Ascending aorta (tissue), 2 donors: ENCODE data around the gene KNSTRN. TPM values are rescaled to one million over a fixed set of nuclear protein-coding genes. Genes with fewer than 3 reads are reported as not detected.

ENCODE experiments used
- DNase-seq, 2 donors: peaks; one replicate each; pipeline ENCODE4 v3.0.0-alpha.2; 2019; ENCODE audit warnings: low spot score in 2 of 2
- H3K27ac ChIP-seq, 2 donors: fragments of 200-600 bp; sonication (generic); one replicate each; pipeline ENCODE4 v1.5.1; 2016 to 2017; ENCODE audit warnings: mild to moderate bottlenecking in 1 of 2
- H3K27me3 ChIP-seq: fragments of 200-600 bp; sonication (generic); one replicate; pipeline ENCODE4 v1.5.1; 2017
- H3K36me3 ChIP-seq, 2 donors: fragments of 200-600 bp; sonication (generic); one replicate each; pipeline ENCODE4 v1.5.1; 2016
- H3K4me1 ChIP-seq, 2 donors: fragments of 200-600 bp; sonication (generic); one replicate each; pipeline ENCODE4 v1.5.1; 2016 to 2017; ENCODE audit warnings: mild to moderate bottlenecking in 1 of 2
- H3K4me3 ChIP-seq, 2 donors: fragments of 200-600 bp; sonication (generic); one replicate each; pipeline ENCODE4 v1.5.1; 2016 to 2017; ENCODE audit warnings: mild to moderate bottlenecking in 1 of 2
- H3K9me3 ChIP-seq, 2 donors: fragments of 200-600 bp; sonication (generic); one replicate each; pipeline ENCODE4 v1.5.1; 2016
- intact Hi-C: fragments of 100-400 bp; cut with DNase I; formaldehyde crosslinking; loops from one replicate; pipeline ENCODE4 v1.15.1; 2023
- total RNA-seq: library from RNA; depleted of rRNA; stranded (reverse); fragments of >200 nt; gene quantifications from one replicate; pipeline ENCODE4 v1.1.0, GENCODE V29; 2016
- TF ChIP-seq, protein P1 (sequence below), 3 experiments: fragments of 200-600 bp in 2 of 3; fragments of 450-650 bp in 1 of 3; sonication (generic) in 2 of 3; IDR thresholded peaks; one replicate each; pipeline ENCODE4 v1.5.1; 2016 to 2019; ENCODE audit warnings: antibody characterized with exemption in 3 of 3, mild to moderate bottlenecking in 1 of 3, moderate library complexity in 1 of 3

Gene KNSTRN
- total RNA-seq, 1 donor from 2014 or later, result 5.1 TPM

DNA sequence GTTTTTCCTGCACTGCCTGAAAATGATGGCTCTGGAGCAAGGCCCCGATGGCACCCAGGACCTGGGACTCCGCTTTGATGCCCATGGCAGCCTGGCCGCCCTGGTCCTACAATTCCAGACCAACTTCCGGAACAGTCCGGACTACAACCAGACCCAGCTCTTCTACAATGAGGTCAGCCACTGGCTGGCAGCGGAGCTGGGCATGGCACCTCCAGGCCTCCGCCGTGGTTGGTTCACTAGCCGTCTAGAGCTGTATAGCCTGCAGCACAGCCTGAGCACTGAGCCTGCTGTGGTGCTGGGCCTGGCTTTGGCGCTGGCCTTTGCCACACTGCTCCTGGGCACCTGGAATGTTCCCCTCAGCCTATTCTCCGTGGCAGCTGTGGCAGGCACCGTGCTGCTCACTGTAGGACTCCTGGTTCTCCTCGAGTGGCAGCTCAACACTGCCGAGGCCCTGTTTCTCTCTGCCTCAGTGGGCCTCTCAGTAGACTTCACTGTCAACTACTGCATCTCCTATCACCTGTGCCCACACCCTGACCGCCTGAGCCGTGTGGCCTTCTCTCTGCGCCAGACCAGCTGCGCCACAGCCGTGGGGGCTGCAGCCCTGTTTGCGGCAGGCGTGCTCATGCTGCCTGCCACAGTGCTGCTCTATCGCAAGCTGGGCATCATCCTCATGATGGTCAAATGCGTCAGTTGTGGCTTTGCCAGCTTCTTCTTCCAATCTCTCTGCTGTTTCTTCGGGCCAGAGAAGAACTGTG lies 13.6 kb upstream of the KNSTRN start:
- Histone ChIP-seq H3K9me3 (no peaks in the 10 kb centered on the region), H3K36me3 (no peaks in the 10 kb centered on the region), H3K27me3 (no peaks in the 10 kb centered on the region), H3K4me3 (no peak overlapping the region), H3K4me1 (peaks cover 10 to 17% of the 10 kb centered on the region in 2 donors), H3K27ac (no peak overlapping the region)
- intact Hi-C loops, result loop anchor here (1.0 to 5.0 kb wide), 3 partner anchors 38 to 87 kb away; partner anchors contain the start of genes ANKRD63, INAFM2 and IVD
- DNase-seq, result no peak
- TF ChIP-seq, protein P1, sequence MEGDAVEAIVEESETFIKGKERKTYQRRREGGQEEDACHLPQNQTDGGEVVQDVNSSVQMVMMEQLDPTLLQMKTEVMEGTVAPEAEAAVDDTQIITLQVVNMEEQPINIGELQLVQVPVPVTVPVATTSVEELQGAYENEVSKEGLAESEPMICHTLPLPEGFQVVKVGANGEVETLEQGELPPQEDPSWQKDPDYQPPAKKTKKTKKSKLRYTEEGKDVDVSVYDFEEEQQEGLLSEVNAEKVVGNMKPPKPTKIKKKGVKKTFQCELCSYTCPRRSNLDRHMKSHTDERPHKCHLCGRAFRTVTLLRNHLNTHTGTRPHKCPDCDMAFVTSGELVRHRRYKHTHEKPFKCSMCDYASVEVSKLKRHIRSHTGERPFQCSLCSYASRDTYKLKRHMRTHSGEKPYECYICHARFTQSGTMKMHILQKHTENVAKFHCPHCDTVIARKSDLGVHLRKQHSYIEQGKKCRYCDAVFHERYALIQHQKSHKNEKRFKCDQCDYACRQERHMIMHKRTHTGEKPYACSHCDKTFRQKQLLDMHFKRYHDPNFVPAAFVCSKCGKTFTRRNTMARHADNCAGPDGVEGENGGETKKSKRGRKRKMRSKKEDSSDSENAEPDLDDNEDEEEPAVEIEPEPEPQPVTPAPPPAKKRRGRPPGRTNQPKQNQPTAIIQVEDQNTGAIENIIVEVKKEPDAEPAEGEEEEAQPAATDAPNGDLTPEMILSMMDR (IDR thresholded peaks at IDR 0.05), result no peak

- no peak overlapping the region for H3K4me3 ChIP-seq
- H3K36me3 ChIP-seq, result no peaks in the 10 kb centered on the region
- peaks cover 10 to 17% of the 10 kb centered on the region in 2 donors for H3K4me1 ChIP-seq
- no peaks in the 10 kb centered on the region for H3K9me3 ChIP-seq
- no peak for DNase-seq
- H3K27me3 ChIP-seq, result no peaks in the 10 kb centered on the region
- intact Hi-C loops, result loop anchor here (5.0 kb wide), 2 partner anchors 38 to 87 kb away; partner anchors contain the start of genes ANKRD63 and IVD
- TF ChIP-seq, protein P1 (IDR thresholded peaks at IDR 0.05), result no peak
- no peak overlapping the region for H3K27ac ChIP-seq
Observed at GRCh38 chr15:40369474-40369869, 13.0 kb upstream of the KNSTRN start.

- no peak overlapping the region for H3K4me3 ChIP-seq
- H3K4me1 ChIP-seq, result peaks cover 10 to 17% of the 10 kb centered on the region in 2 donors
- TF ChIP-seq, protein P1 (IDR thresholded peaks at IDR 0.05), result no peak
- intact Hi-C loops, result loop anchor here (5.0 kb wide), 2 partner anchors 37 to 88 kb away; partner anchors contain the start of genes ANKRD63 and IVD
- no peaks in the 10 kb centered on the region for H3K9me3 ChIP-seq
- H3K27ac ChIP-seq, result no peak overlapping the region
- H3K36me3 ChIP-seq, result no peaks in the 10 kb centered on the region
- DNase-seq, result no peak
- H3K27me3 ChIP-seq, result no peaks in the 10 kb centered on the region
Observed at GRCh38 chr15:40369971-40370370, 12.6 kb upstream of the KNSTRN start.

GRCh38 chr15:40372981-40373380 lies 9.5 kb upstream of the KNSTRN start:
- H3K27me3 ChIP-seq, result no peaks in the 10 kb centered on the region
- H3K4me1 ChIP-seq, result peaks cover 0 to 6% of the 10 kb centered on the region in 2 donors
- intact Hi-C loops, result no loop called here
- H3K9me3 ChIP-seq, result no peaks in the 10 kb centered on the region
- DNase-seq, result no peak
- no peak overlapping the region for H3K27ac ChIP-seq
- TF ChIP-seq, protein P1 (IDR thresholded peaks at IDR 0.05), result no peak
- H3K36me3 ChIP-seq, result no peaks in the 10 kb centered on the region
- no peak overlapping the region for H3K4me3 ChIP-seq

DNA sequence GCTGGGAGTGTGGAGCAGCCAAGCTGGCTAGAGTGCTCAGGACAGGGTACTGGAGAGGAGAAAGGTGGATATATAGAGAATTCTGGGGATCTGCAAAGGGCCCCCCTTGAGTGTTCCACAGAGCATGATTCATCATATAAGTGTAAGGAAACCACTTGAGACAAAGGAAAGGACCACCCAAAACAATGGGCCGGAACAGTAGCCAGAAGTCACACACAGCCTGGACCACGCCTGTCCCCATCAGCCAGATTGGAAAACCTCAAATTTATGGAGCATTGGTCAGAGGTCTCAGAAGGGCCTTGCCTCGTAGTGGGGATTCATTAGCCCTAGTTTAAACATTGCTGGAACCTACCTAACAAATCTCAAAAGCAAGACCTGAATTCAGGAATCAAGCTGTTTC lies 4.9 kb upstream of the KNSTRN start:
- TF ChIP-seq, protein P1 (IDR thresholded peaks at IDR 0.05), result no peak
- peaks cover 0 to 8% of the 10 kb centered on the region in 2 donors for H3K4me1 ChIP-seq
- intact Hi-C loops, result no loop called here
- no peak overlapping the region for H3K4me3 ChIP-seq
- no peak for DNase-seq
- H3K27me3 ChIP-seq, result no peaks in the 10 kb centered on the region
- no peak overlapping the region for H3K27ac ChIP-seq
- H3K9me3 ChIP-seq, result no peaks in the 10 kb centered on the region
- no peaks in the 10 kb centered on the region for H3K36me3 ChIP-seq
